Measurements from ENCODE around the gene STYXL1.
"Not testable (repeated sequence)": the region's sequence is repeated elsewhere in the genome, so short reads cannot be mapped to it uniquely, and the experiment has no call there.

The STYXL1 gene

GRCh38 chr7:76066716-76067503 is 19.1 kb upstream of the STYXL1 start:
- no peak for DNase-seq (ENCODE audit: low spot score)

DNA sequence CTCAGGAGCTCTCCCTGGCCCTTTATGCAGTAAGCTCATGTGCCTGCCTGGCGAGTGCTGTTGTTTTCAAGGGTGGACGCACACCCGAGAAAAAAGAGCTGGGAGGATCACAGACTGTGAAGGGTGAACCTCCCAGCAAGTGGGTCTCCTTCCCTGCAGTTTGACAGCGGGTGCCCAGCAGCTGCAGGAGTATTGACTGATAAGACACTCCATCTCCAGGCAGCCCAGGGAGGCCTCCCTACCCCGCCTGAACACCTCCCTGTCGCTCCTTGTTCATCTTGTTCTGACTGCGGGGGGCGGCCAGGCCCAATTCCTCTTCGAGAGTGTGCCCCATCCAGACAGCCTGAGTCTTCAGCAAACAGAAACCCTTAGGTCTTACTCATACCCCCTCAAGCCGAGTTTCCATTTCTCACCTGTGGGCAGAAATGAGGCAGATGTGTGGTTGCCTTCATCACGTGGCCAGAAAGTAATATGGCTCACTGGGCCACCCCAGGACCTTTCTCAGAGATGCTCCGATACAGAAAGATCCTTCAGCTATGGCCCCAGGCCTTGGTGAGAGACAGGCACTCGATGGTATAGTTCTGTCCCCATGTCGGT is 17.3 kb upstream of the STYXL1 start:
- DNase-seq (ENCODE audit: low spot score), result no peak

- DNase-seq (ENCODE audit: low spot score), result no peak
These were observed 16.6 kb upstream of the STYXL1 start for GRCh38 chr7:76064208-76064970.

- no peak for DNase-seq (ENCODE audit: low spot score)
These were observed 15.7 kb upstream of the STYXL1 start for GRCh38 chr7:76063525-76063924.

DNA sequence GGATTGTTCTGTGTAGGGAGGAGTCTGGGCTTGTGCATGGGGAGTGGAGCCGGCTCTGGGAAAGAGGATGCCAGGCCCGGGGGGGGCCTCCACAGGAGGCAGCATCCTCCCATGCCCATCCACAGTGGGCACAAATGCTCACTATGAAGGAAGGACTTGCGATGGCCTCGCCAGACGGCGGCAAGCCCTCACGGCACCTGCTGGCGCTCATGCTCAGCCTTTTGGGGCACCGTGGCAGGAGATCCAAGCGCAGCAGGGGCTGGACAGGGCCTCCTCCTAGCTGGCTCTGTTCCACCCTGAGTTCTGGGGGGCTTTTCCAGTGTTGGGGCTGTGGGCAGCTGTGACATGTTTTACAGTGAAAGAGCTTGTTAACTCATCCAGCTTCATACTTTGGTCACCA is 15.3 kb upstream of the STYXL1 start:
- no peak for DNase-seq (ENCODE audit: low spot score)

- no peak for DNase-seq (ENCODE audit: low spot score)
These were observed 14.5 kb upstream of the STYXL1 start for GRCh38 chr7:76062254-76062653.

DNA sequence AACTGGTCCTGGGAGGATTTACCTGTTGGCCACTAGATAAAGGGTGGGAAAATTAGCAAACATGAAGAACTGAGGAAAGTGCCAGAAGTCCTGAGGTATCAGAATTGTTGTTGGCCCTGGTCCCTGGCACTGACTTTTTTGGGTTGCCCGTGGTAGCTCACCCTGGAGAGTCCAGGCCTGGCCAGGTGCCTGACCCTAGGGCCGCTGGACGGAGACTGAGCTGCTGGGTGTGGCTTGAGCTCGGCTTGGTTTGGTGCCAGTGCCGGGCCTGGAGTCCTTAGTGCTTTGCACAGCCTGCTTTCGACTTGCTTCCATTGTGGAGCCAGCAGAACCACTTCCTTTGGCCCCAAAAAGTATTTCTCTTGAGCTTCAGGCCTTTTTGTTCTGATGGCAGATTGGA is 13.0 kb upstream of the STYXL1 start:
- no peak for DNase-seq (ENCODE audit: low spot score)

GRCh38 chr7:76058745-76059144 is 10.9 kb upstream of the STYXL1 start:
- DNase-seq (ENCODE audit: low spot score), result not testable (repeated sequence)

- no peak for DNase-seq (ENCODE audit: low spot score)
These were observed 10.0 kb upstream of the STYXL1 start for GRCh38 chr7:76057813-76058145.

GRCh38 chr7:76057103-76057812 is 9.5 kb upstream of the STYXL1 start:
- DNase-seq (ENCODE audit: low spot score), result no peak

DNA sequence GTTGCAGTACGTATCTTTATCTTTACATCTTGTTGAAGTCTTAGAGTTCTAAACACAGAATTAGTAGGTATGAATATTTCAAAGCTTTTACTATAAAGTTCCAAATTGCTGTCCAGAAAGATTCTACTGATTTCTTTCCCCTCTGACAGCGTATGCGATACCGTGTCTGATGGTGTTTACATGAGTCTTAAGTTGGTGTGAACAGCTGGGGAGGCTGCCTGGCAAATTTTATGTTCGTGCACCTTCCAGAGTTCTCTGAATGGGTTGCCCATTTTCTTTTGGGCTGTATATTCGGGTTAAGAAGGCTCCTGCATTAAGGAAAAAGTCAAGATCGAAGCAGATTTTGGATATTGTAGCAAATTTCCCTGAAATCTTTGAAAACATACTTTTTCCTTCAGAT is 8.4 kb upstream of the STYXL1 start:
- DNase-seq (ENCODE audit: low spot score), result no peak

DNA sequence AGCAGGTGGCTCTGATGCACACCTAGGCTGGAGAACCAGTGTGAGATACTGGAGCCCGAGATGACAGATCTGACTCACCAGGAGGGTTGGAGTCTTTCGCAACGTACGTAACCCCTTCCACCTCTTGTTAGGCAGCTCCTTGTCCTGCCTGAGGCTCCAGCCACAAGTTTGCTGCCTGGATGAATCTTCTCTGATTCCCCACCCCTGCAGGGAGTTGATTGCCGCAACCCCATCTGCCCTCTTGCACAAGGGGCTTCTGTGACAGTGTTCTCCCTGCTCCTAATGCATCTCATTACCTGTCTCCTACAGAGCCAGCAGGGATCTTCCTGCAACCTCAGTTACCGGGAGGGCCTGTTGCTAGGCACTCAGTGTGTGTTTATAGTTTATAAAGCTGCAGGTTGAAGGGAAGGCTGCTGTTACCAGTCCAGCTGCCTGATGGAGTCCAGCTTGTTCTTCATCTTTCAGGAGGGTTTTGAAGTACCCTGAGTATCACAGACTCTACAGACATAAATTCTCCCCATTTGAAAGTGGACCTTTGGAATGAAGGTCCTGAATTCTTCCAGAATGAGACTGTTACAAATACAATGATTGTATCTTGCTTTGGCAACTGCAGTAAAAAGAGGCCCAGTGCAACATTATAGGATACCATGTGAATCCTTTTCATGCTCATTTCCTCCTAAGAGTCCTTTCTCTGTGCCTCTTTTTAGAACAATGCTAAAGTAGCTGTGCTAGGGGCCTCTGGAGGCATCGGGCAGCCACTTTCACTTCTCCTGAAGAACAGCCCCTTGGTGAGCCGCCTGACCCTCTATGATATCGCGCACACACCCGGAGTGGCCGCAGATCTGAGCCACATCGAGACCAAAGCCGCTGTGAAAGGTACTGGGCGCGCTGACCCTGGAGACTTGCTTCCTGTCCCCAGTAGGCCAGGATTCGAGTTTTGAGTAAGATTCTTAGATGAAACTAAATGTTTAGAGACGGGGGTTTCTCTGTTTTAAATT is 6.6 kb upstream of the STYXL1 start:
- no peak for DNase-seq (ENCODE audit: low spot score)

- DNase-seq (ENCODE audit: low spot score), result no peak
These were observed 5.7 kb upstream of the STYXL1 start for GRCh38 chr7:76053461-76053860.

- DNase-seq (ENCODE audit: low spot score), result not testable (repeated sequence)
These were observed 4.9 kb upstream of the STYXL1 start for GRCh38 chr7:76052681-76053080.

GRCh38 chr7:76051840-76052239 is 4.0 kb upstream of the STYXL1 start:
- no peak for DNase-seq (ENCODE audit: low spot score)

DNA sequence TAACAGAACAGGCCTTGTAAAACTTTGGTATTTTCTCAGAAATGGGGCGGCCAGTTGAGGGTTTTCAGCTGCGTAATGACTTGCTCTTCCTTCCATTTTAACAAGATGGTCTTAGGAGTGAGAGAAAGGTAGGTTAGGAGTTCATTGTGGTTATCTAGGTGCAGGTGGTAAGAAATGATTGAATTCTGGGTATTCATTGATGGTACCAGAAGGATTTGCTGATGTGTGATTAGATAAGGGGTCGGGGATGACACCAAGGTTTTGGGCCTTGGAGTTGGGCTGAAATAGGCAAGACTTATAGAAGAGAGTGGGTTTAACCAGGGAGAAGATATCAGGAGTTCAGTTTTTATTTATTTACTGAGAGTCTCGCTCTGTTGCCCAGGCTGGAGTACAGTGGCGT is 2.7 kb upstream of the STYXL1 start:
- no peak for DNase-seq (ENCODE audit: low spot score)

DNA sequence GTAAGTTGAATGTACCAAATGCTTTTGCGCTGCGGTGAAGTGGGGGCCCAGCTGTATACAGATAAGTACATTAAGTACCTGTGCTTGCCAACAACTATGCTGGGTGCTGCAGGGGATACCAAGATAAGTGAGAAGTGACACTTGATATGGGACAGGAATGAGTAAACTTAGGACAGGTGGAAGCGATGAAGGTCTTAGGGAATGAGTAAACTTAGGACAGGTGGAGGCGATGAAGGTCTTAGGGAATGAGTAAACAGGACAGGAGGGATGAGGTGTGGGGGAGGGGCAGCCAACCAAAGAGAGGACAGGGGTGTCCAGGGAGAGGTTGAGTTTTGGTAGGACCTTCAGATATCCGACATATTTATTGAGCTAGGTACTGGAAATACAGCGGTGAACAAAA is 1.5 kb upstream of the STYXL1 start:
- DNase-seq (ENCODE audit: low spot score), result no peak

DNA sequence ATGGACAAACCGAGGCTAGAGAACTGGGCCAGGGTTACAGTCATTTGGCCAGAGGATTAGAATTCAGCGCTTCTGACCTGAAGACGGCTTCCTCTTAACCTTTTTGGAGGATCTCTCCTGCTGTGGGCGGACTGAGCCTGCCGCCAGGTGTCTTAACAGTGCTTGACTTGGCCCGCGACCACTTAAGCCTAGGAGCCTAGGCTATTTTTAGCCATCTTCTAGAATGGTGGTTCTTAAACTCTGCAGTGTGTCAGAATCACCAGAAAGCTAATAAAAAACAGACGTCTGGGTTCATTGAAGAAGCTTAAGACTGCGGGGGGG is 828 bp upstream of the STYXL1 start:
- peak; percentile 20 for DNase-seq (ENCODE audit: low spot score)

DNA sequence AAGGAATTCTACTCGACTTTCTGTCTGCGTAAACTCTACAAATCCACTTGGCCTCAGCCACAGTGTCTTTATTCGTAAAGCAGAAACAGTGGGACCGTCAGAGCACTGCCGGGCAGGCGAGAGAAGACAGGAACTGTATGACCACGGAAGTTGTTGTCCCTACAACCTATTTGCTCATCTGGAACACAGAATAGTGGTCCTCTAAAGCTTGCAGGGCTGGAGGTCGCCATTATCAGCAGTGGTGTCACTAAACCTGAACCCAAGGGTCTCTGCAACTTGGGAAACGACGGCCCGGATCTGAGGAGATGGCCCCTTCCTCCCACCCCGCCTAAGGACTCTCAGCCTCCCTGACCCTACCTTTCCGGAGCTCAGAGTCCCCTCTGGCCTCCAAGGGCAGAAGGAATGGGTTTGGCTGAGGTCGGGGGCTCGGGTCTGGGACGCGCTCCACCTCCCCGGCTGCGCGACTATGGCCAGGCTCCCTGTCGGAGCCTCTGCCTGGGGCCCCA is 442 bp downstream of the STYXL1 start:
- no peak for DNase-seq (ENCODE audit: low spot score)

DNA sequence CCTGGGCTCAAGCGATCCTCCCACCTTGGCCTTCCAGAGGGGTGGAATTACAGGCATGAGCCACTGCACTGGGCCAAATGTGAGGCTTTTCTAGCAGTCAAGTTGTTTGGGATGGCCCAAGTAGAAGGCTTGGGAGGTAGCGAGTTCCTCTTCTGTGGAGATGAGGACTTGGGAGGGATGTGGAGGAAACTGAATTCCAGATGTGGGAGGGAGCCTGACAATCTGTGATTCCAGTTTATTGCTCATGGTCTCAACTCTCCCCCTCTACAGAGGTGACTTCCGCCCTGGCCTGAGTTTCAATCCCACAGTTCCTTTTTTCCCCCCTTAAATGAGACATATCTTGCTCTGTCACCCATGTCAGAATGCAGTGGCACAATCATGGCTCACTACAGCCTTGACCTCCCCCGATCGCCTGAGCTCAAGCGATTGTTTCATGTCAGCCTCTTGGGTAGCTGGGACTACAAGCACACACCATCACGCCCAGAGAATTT is 3.4 kb downstream of the STYXL1 start:
- no peak for DNase-seq (ENCODE audit: low spot score)

DNA sequence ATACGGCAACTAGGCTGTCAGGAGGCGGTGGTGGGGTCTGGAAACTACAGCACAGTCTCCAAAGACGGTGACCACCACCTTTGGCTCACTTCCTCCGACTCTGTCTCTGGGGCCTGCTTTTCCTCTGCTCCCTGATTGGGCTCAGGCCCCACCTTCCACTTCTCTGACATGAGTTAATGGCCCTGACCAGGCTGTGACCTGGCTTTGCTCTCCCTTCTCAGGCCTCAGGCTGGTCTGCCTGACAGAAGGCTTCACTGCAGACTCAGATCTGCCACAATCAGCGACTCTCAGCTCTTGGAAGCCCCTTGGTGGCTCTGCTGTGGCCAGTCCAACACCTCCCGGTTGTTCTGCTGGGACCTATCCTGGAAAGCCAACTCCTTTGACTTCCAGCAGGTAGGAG is 7.7 kb downstream of the STYXL1 start:
- DNase-seq (ENCODE audit: low spot score), result no peak

Data from SK-N-DZ (cell line).